H54 (cell line): ENCODE results near the gene CAMKMT.

Experiments
- DNase-seq: peaks from one replicate; pipeline ENCODE4 v3.0.0; 2011; ENCODE audit warnings: low spot score, mixed read lengths; ENCODE audit not compliant: insufficient read length
- FAIRE-seq: peaks from 3 replicates; lab custom pipeline; 2011; peaks lifted over from hg19 to GRCh38; lab: Jason Lieb, UNC
- POLR2A ChIP-seq: IDR thresholded peaks from 2 replicates; pipeline ENCODE4 v1.6.1; 2011; ENCODE audit warnings: low read depth, mild to moderate bottlenecking, low read length

CAMKMT gene

DNA sequence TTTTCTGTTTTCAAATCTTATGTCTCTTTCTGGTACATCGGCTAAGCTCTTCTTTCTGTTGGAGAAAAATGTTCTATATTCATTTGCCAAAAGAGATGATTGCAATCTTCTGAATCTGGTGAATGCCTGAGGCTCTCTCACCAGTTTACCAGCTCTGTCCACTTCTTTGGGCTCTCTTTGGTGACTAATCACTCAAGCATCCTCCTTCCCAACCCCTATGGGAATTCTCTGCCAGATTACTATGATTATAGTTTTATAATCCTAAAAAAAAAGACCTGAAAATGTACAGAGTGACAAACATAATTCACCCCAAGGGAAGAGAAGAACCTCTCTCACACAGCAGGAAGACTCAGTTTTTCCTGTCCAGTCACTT is 187.3 kb downstream of the CAMKMT start:
- no peak for DNase-seq
- TF ChIP-seq POLR2A: no peak
- peak; percentile 73 for FAIRE-seq

DNA sequence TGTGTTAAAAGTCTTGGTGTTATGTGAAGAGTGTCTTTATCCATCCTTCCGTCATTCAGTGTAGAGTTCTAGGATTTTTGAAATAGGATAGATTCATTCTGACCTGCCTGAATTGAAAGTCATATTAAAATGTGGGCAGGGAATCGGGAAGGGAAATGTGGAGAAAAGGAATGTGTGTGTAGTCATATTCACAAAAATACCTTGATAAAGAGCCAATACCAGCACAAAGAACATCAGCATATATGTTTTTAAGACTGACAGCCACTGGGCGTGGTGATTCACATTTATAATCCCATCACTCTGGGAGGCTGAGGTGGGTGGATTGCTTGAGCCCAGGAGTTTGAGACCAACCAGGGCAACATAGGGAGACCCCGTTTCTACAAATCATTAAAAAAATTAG is 188.1 kb downstream of the CAMKMT start:
- TF ChIP-seq POLR2A: no peak
- DNase-seq (no peak), FAIRE-seq (peak; percentile 75)

GRCh38 chr2:44550561-44550960 is 188.8 kb downstream of the CAMKMT start:
- FAIRE-seq (no peak), DNase-seq (no peak)
- TF ChIP-seq POLR2A: no peak

GRCh38 chr2:44551497-44551896 is 189.8 kb downstream of the CAMKMT start:
- no peak for TF ChIP-seq POLR2A
- no peak for FAIRE-seq
- no peak for DNase-seq

GRCh38 chr2:44553456-44553855 is 191.7 kb downstream of the CAMKMT start:
- no peak for DNase-seq
- no peak for TF ChIP-seq POLR2A
- FAIRE-seq: peak; percentile 95

DNA sequence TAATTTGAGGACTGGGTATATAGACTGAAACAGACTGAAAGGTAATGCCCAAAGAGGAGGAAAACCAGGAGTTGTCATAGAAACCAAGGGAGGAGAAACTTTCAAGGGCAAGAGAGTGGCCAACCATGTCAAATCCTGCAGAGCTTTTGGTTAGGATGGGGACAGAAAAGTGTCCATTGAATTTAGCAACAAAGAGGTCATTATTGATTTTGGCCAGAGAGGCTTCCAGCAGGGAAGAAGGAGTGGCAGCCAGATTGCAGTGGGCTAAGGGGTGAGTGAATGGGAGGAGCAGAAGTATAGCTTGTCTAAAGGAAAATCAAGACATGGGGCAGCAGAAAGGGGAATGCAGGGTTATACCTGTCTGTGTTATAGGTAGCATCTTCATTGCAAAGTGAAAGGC is 194.0 kb downstream of the CAMKMT start:
- no peak for TF ChIP-seq POLR2A
- DNase-seq (no peak), FAIRE-seq (no peak)

DNA sequence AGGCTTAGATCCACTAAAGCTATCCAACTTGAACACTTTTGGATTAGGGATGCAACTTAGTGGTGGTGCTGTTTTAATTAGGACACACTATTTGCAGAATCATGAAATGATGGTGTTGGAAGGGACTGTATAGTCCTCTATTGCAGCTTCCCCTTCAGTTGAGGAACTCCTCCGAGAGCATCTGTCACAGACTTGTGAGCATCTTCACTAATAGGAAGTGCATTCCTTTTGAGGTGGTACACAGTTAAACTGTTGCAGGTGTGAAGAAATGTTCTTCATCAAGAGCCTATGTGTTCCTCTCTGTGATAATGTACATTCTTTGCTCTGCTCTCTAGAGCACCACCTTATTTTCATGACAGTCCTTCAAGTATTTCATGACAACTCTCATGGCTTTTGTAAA is 197.4 kb downstream of the CAMKMT start:
- no peak for TF ChIP-seq POLR2A
- no peak for FAIRE-seq

GRCh38 chr2:44560352-44560751 is 198.6 kb downstream of the CAMKMT start:
- TF ChIP-seq POLR2A: no peak
- FAIRE-seq (no peak), DNase-seq (no peak)

More for the DNA sequence above, 197.4 kb downstream of the CAMKMT start:
- no peak for DNase-seq

DNA sequence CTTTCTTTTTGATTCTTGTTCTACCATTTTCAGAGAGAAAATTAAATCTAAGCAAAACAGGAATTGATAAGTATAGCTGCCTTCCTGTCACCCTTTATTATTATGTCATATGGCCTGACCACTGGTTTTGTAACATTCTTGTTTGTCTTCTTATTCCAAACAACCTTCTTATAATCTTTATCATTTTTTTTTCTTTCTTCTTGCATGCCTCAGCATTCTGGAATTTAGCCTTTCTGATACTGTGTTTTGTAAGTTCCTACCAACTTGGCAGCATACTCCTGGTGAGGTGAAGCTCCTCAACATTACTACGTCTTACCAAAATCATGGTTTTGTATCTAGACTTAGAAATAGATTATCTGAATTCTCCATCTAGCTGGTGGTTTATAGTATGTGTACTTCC is 199.2 kb downstream of the CAMKMT start:
- FAIRE-seq (peak; percentile 33), DNase-seq (no peak)
- no peak for TF ChIP-seq POLR2A

GRCh38 chr2:44562737-44563136 is 201.0 kb downstream of the CAMKMT start:
- DNase-seq (no peak), FAIRE-seq (no peak)
- TF ChIP-seq POLR2A: no peak

DNA sequence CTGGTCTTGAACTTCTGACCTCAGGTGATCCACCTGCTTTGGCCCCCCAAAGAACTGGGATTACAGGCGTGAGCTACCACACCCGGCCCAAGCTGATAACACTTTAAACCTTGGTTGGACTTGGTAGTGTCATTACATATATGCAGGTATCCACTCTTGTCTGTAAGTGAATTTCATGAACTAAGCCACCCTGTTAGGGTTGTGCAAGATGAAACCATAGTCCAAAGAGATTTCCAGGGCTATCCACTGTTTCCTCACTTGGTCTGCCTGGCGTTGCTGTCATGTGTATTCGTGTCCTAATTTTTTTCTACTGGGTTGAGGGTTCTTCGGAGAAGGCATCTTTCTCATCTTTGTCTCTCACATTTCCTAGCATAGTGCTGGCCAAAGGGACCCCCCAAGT is 203.0 kb downstream of the CAMKMT start:
- DNase-seq (no peak), FAIRE-seq (no peak)
- TF ChIP-seq POLR2A: no peak

GRCh38 chr2:44566059-44566458 is 204.3 kb downstream of the CAMKMT start:
- DNase-seq (no peak), FAIRE-seq (no peak)
- TF ChIP-seq POLR2A: no peak

DNA sequence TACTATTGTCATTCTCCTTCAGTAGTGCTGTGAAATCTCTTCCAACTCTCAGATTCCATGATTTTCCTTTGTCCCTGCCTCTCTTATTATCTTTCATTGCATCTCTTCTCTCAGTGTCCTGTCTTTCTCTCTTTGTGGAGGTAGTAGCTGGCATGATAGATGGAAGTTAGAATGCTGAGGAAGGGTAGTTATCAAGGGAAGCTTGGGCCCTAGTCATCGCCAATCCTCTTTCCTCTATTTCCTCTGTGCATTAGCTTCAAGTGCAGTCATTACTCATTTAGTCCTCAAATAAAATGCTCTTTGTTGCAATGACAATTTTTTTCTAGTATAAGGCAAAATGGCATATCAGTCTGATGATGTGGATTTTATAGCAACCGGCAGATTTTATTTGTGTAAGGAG is 207.7 kb downstream of the CAMKMT start:
- DNase-seq (no peak), FAIRE-seq (no peak)
- TF ChIP-seq POLR2A: no peak

DNA sequence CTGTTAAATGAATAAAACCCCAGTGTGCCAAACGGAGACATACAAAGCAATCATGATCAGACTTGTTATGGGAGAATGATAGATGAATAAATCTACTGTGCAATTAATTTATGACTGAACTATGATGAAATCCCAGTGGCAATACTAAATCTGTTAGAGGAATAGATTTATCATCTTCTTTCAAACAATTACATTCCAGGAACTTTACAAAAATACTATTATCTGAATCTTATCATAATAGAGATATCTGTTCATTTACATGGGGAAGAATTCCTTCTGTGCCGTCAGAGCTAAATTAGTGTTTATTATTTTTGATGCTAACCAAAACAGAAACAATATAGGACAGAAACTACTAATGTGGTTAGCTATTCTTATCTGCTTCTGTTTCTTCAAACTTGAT is 208.5 kb downstream of the CAMKMT start:
- no peak for TF ChIP-seq POLR2A
- no peak for FAIRE-seq
- DNase-seq: no peak

DNA sequence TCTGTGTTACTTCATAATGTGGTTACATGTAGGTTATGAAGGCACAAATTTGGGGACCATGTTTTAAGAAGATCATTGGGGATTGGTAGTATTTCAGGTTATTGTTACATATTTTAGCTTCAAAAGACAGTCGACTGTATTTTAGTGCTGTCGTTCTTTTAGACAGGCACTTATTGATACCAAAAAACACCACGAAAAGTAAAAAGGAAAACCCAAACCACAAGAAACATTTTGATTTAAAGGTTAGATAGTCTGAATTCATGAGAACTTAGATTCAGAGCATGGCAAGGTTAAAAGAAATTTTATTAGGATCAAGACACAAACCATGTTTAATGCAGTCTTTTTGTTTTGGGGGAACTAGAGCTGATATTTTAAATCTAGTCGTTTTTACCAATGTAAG is 209.0 kb downstream of the CAMKMT start:
- TF ChIP-seq POLR2A: no peak
- DNase-seq: no peak
- no peak for FAIRE-seq
